GM12873 (cell line): ENCODE measurements around the gene PARM1.

ENCODE experiments used
- TF ChIP-seq, protein P1 (sequence below): IDR thresholded peaks from 2 replicates; pipeline ENCODE4 v1.5.1; 2012; ENCODE audit warnings: low read depth, mild to moderate bottlenecking, moderate library complexity, low read length, control low read depth; ENCODE audit not compliant: insufficient read depth; ENCODE audit errors: missing control alignments

The PARM1 gene

DNA sequence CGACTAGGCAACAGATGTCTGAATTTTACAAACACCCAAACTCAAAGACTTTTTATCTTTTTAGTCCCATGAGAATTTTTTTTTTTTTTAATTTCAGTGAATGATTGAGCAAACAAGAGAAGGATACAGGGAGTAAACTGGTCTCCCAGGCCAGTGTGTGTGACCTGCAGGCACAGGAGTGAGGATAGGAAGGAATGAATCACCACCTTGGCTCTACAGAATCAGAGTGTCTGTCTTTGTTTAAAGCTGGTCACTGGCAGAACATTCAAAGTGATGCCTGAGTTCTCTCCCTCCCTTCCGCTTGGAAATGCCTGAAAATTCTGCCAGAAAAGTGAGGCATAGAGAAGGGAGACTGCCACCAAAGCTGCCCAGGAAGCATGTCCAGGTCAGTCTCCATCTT is 69.5 kb downstream of the PARM1 start:
- TF ChIP-seq, protein P1, sequence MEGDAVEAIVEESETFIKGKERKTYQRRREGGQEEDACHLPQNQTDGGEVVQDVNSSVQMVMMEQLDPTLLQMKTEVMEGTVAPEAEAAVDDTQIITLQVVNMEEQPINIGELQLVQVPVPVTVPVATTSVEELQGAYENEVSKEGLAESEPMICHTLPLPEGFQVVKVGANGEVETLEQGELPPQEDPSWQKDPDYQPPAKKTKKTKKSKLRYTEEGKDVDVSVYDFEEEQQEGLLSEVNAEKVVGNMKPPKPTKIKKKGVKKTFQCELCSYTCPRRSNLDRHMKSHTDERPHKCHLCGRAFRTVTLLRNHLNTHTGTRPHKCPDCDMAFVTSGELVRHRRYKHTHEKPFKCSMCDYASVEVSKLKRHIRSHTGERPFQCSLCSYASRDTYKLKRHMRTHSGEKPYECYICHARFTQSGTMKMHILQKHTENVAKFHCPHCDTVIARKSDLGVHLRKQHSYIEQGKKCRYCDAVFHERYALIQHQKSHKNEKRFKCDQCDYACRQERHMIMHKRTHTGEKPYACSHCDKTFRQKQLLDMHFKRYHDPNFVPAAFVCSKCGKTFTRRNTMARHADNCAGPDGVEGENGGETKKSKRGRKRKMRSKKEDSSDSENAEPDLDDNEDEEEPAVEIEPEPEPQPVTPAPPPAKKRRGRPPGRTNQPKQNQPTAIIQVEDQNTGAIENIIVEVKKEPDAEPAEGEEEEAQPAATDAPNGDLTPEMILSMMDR: no peak

DNA sequence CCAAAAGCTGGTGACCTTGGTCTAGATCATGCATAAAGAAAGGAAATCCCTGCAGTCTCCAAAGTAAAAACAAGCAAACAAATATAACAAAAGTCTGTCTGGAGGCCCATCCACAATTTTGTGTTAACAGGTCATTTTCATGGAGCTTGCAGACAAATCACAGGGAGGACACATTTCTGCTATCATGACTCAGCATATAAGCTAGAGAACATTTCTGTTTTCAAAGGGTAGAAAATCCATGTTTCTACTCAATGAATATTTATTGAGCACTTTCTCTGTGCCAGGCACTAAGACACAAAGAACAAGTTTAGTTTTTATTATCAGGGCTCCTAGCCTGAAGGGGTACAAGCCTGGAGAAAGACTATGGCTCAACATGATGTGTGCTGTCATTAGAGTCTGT is 71.1 kb downstream of the PARM1 start:
- TF ChIP-seq, protein P1: no peak

DNA sequence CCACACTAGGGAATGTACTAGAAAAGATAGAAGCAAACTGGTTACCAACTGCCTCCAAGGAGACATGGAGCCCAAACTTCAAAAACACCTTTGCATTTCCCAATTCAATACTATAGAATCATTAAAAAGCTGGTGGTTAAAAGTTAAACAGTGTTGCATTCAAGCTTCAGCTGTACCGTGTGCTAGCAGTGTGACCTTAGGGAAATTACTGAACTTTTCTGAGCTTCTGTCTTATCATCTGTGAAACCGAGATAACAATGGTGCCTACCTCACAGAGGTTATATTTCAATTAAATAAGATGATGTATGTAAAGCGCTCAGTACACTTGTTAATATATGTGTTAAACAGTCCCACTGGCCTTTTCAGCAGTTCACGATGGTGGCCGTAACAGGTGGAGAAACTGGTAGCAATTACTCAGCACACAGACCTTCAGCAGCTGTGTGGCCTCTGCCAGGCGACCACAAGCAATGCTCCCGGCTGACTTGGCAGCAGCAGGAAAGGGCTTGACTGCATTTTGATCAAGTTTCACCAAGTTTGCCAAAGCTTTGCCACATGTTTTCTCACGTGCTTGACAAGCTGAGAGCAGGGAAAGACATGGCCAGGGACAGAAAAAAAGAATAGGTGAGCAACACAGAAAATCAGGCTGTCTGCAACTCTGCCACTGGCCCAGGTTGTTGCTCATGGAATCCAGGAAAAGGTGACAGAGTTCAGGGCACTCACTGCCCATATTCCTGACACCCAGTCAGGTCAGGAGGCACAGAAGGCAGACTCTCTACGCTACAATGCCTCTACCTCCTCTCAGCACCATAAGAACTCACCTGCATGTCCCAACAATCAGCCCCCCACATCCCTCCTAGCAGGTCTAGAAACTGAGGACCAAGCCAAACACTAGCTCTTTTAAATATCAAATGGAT is 72.1 kb downstream of the PARM1 start:
- TF ChIP-seq, protein P1: no peak

DNA sequence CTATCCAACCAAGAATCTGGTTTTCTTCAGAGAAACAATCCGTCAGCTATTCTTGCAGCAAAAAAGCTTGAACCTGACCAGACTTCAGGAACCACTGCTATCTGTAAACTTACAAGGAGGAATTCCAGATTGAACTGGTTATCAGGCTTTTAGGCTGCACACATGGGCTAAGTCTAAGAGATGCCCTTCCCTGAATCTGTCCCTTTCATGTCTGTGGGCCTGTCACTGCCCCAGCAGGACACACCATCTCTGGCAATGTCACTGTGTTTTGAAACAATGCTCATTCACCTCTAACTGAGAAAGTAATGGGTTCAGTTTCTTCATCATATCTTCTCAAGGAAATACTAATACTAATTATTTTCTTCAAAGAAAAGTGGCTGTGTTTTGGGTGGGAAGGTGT is 72.8 kb downstream of the PARM1 start:
- TF ChIP-seq, protein P1: no peak

DNA sequence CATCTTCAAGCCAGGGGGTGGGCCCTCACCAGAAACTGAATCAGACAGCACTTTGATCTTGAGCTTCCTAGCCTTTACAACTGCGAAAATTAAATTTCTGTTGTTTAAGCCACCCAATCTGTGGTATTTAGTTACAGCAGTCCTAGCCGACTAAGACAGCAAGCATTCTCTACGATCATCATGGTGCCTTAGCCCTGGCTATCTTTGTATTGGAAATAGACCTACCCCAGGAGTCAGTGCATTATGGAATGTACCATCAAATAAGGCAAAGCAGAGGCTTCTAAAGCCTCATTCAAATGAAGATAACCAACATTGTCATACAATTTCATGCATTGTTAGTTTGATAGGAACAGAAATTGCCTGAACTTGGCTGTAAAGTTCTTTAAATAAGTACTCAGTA is 75.0 kb downstream of the PARM1 start:
- TF ChIP-seq, protein P1: no peak

DNA sequence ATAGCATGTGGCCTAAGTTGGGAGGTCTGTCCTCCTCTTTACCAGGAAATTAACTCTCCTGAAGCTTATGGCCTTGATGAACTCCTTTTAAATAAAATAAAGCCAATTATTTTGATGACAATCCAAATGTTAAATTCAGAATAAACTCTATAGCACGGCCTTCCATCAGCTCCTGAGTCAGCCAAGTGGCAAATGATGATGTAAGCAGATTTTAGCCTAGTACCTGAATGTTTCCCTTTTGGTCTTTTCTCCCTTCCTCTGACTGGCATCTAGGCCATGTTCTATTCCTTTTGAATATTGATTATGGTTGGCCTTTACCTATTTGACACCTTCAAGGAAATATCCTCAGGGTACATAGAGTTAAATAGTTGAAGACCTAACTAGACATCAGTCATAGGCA is 76.2 kb downstream of the PARM1 start:
- TF ChIP-seq, protein P1: no peak

DNA sequence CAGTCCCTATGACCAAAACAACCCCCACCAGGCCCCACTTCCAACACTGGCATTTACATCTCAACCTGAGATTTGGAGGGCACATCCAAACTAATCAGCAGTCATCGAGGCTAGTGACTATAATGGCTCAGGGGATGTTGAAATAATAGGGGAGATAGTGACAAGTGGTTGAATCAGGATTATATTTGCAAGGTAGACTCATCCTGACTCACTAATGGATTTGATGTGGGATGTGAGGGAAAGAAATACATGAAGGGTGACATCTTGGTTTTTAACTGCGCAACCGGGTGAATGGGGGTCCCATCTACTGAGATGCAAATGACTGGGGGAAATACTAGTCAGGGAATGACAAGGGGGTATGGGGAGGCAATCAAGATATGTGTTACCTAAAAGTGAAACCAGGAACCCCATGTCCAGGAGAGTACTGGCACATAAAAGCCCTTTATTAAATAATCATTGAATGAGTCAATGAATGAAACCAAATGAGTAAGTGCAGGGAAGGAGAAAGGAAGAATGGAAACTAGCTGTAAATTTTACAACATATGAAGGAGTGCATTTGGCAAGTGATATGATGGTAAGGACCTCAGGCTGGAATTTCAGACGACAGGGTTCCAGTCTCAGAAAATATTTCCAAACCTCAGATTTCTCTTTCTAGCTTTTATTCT is 78.3 kb downstream of the PARM1 start:
- TF ChIP-seq, protein P1: no peak
